Dermis blood vessel endothelial cell (primary cell): ENCODE measurements around the gene USP4. TPM values are rescaled to one million over a fixed set of nuclear protein-coding genes. Genes with fewer than 3 reads are reported as not detected.
"Not testable (repeated sequence)": the region's sequence is repeated elsewhere in the genome, so short reads cannot be mapped to it uniquely, and the experiment has no call there.

Experiments
- DNase-seq: peaks from one replicate; pipeline ENCODE4 v3.0.0; 2010
- total RNA-seq: library from RNA; depleted of rRNA; stranded (reverse); fragments of >200 nt; gene quantifications from 2 replicates; pipeline ENCODE4 v1.2.3, GENCODE V29; 2014

Gene USP4
- total RNA-seq, 1 donor from 2014 or later = 28.8 TPM

DNA sequence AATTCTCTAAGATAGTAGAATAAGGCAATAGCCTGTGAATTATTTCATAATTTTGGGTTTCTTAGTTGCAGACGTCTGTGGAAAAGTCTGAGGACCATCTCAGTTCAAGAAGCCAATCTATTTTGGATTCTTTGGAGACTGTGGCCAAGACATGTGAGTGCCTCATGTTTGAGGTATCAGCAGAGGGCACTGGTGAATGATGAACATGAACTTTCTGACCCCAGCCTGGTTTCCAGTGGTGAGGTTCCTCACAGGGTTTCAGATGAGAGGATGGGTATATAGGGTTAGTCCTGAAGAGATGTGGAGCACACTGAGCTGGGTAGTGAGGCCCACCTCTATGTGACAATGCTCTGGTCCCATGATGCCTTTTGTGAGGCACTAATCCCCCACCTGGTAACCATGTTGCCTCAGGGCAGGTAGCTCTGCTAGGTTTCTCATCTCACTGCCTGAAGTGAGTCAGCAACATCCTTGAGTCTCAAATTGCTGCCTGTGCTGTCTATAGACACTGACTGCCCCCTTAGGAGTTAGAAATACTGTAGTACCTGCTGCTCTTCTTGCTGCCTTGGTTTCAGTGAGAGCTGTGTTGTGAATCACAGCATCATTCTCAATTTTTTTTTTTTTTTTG lies 95.2 kb downstream of the USP4 start:
- no peak for DNase-seq

DNA sequence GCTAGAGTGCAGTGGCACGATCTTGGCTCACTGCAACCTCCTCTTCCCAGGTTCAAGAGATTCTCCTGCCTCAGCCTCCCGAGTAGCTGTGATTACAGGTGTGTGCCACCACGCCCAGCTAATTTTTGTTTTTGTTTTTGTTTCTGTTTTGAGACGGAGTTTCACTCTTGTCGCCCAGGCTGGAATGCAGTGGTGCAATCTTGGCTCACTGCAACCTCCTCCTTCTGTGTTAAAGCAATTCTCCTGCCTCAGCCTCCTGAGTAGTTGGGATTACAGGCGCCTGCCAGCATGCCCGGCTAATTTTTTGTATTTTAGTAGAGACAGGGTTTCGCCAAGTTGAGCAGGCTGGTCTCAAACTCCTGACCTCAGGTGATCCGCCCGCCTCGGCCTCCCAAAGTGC lies 99.8 kb downstream of the USP4 start:
- not testable (repeated sequence) for DNase-seq

DNA sequence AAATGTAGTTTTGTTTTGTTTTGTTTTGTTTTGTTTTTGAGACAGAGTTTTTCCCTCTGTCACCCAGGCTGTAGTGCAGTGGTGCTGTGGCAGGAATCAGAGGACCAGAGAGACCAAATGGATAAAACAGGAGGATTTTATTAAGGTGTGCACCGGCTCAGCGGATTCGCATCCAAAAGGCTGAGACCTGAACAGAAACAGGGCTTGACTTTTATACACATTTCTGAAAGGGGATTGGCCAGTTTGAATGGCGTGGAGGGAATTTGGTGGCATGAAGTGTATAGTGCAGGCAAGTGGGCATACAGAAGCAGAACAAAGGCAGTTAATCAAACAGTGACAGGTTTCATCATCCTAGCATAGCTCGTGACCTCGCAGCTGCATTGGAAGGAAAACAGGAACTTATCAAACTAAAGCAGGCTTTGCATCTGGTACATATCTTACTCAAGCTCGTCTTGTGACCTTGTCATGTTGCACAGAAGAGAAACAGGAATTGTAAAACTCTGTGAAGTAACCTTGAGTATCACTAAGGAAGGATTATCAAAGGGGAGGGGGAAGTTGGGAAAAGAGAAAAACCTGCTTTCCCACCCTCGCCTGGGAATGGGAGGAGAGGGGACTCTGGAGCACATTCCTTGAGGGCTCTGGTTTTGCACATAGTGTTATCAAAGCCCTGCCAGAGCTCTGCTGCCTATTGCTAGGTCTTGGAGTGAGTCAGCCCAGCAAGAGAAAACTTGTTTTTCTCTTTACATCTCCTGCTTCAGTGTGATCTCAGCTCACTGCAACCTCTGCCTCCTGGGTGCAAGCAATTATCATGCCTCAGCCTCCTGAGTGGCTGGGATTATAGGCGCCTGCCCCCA lies 101.4 kb downstream of the USP4 start:
- DNase-seq = peak; percentile 92

GRCh38 chr3:49237344-49237743 lies 102.5 kb downstream of the USP4 start:
- no peak for DNase-seq

DNA sequence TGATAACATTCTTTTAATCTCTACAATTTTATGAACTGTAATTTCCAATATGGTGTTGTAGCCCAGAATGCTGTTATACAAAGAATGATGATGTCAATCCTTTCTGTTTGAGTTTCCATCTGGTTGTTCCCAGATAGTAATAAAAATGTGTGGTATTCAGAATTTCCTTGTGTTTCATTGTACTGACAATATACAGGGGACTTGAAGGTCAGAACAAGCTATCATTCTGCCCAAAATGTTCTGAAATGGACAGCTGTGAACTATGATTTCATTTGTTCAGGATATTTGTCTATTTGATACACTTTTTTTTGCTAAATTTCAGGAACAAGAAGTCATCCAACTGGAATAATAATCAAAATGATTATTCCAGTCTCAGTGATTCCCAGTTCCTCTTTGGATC lies 103.6 kb downstream of the USP4 start:
- DNase-seq = peak; percentile 40

DNA sequence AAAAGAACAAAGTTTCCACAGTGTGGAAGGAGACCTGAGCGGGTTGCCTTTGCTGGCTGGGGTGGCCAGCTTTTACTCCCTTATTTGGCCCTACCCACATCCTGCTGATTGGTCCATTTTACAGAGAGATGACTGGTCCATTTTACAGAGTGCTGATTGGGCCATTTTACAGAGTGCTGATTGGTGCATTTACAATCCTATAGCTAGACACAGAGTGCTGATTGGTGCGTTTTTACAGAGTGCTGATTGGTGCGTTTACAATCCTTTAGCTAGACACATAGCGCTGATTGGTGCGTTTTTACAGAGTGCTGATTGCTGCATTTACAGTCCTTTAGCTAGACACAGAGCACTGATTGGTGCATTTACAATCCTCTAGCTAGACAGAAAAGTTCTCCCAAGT lies 111.0 kb downstream of the USP4 start:
- DNase-seq = not testable (repeated sequence)

Other genes starting within 250 kb of the USP4 start
- gene QRICH1, start 246.0 kb downstream of the USP4 start, total RNA-seq = 62.0 and 110 TPM in 2 replicates
- gene QARS1, start 235.3 kb downstream of the USP4 start, total RNA-seq = 485 and 565 TPM in 2 replicates
- 50.2 and 58.4 TPM in 2 replicates for gene USP19, start 219.2 kb downstream of the USP4 start, total RNA-seq
- gene LAMB2, start 207.0 kb downstream of the USP4 start, total RNA-seq = 995 and 1,289 TPM in 2 replicates
- 22.0 and 25.9 TPM in 2 replicates for gene CCDC71, start 173.7 kb downstream of the USP4 start, total RNA-seq
- 76.8 and 90.4 TPM in 2 replicates for gene KLHDC8B, start 168.5 kb downstream of the USP4 start, total RNA-seq
- gene C3orf62, start 62.8 kb downstream of the USP4 start, total RNA-seq = 1.4 and 1.5 TPM in 2 replicates
- 434 and 439 TPM in 2 replicates for gene GPX1, start 18.3 kb upstream of the USP4 start, total RNA-seq
- 657 and 682 TPM in 2 replicates for gene RHOA, start 71.9 kb upstream of the USP4 start, total RNA-seq
- gene TCTA, start 72.4 kb upstream of the USP4 start, total RNA-seq = 24.2 and 24.8 TPM in 2 replicates
- 0.28 and 0.68 TPM in 2 replicates for gene AMT, start 82.4 kb upstream of the USP4 start, total RNA-seq
- gene NICN1, start 89.3 kb upstream of the USP4 start, total RNA-seq = 7.3 and 8.7 TPM in 2 replicates
- gene DAG1, start 130.2 kb upstream of the USP4 start, total RNA-seq = 44.1 and 76.9 TPM in 2 replicates
- under 0.01 and 0.05 TPM in 2 replicates for gene BSN, start 214.4 kb upstream of the USP4 start, total RNA-seq